ENCODE measurements around the gene FGF12.
A peak's percentile ranks its signal among the peaks of the same experiment; 100 is the strongest.

The FGF12 gene

DNA sequence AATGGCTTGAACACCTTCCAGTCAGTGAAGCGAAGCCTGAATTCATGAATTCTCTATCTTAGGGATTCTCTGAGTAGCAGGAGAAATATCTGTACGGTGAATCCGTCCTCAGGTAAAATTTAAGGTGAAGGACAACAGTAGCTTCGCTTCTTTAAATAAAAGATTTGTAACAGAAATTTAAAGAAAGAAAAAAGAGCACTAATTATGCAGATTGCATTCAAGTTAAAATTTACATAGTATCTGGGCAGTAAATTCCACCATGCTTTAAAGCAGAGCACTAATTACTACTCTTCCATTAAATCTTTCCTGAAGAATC is 282.6 kb downstream of the FGF12 start:
- no peak for DNase-seq
- Histone ChIP-seq H2AK5ac (ENCODE audit: low read length, severe bottlenecking) (no peak overlapping the region), H3K27ac (ENCODE audit: low read length, poor library complexity, severe bottlenecking) (no peak overlapping the region), H3K14ac (ENCODE audit: low read length in 2 of 2) (no peak overlapping the region), H3K36me3 (ENCODE audit: control insufficient read depth in 1 of 2, insufficient read depth in 2 of 2, low read depth in 1 of 2, low read length in 2 of 2) (no peaks in the 10 kb centered on the region), H3K79me1 (replicated peaks; ENCODE audit: low read length, poor library complexity, severe bottlenecking) (no peaks in the 10 kb centered on the region), H3K9me3 (ENCODE audit: control insufficient read depth, low read length) (no peaks in the 10 kb centered on the region), H4K8ac (ENCODE audit: low read length) (no peak overlapping the region), H2BK15ac (ENCODE audit: low read depth, poor library complexity, severe bottlenecking) (no peak overlapping the region), H3K4me1 (ENCODE audit: control insufficient read depth, insufficient read depth, low read depth, low read length) (peaks cover 3% of the 10 kb centered on the region), H2BK12ac (ENCODE audit: low read length in 2 of 2) (no peak overlapping the region), H2AFZ (ENCODE audit: low read depth, low read length) (no peak overlapping the region), H3K23ac (ENCODE audit: low read length in 2 of 2) (no peak overlapping the region), H2BK120ac (ENCODE audit: low read depth, low read length) (no peak overlapping the region), H3K27me3 (ENCODE audit: control insufficient read depth in 1 of 2, insufficient read depth in 1 of 2, low read length in 2 of 2) (peaks cover 0 to 54% of the 10 kb centered on the region in 2 experiments), H4K91ac (ENCODE audit: low read length) (no peak overlapping the region), H3K4ac (ENCODE audit: low read depth in 1 of 2, low read length in 2 of 2) (no peak overlapping the region), H2BK5ac (ENCODE audit: low read depth, low read length, poor library complexity, severe bottlenecking) (no peak overlapping the region), H3K4me2 (ENCODE audit: low read length, poor library complexity, severe bottlenecking) (no peak overlapping the region), H3K18ac (ENCODE audit: low read depth in 1 of 2, low read length in 2 of 2) (no peak overlapping the region), H3K9ac (ENCODE audit: low read length) (no peak overlapping the region), H3K4me3 (ENCODE audit: insufficient read depth in 1 of 2, low read depth in 1 of 2, low read length in 2 of 2) (no peak overlapping the region)
- 3% methylated on average over 3 of the region's 4 CpGs for WGBS

GRCh38 chr3:192444096-192444790 is 283.1 kb downstream of the FGF12 start:
- H3K9ac ChIP-seq (ENCODE audit: low read length): no peak overlapping the region
- H3K23ac ChIP-seq (ENCODE audit: low read length in 2 of 2): no peak overlapping the region
- H2BK12ac ChIP-seq (ENCODE audit: low read length in 2 of 2): no peak overlapping the region
- H3K4ac ChIP-seq (ENCODE audit: low read depth in 1 of 2, low read length in 2 of 2): no peak overlapping the region
- no peak overlapping the region for H2BK15ac ChIP-seq (ENCODE audit: low read depth, poor library complexity, severe bottlenecking)
- H2AK5ac ChIP-seq (ENCODE audit: low read length, severe bottlenecking): peak overlapping the region; percentile 2
- no peak overlapping the region for H3K4me3 ChIP-seq (ENCODE audit: insufficient read depth in 1 of 2, low read depth in 1 of 2, low read length in 2 of 2)
- peak; percentile 60 for DNase-seq
- no peak overlapping the region for H4K91ac ChIP-seq (ENCODE audit: low read length)
- WGBS: 21% methylated on average over 12 of the region's 12 CpGs
- H2BK5ac ChIP-seq (ENCODE audit: low read depth, low read length, poor library complexity, severe bottlenecking): no peak overlapping the region
- no peaks in the 10 kb centered on the region for H3K79me1 ChIP-seq (replicated peaks; ENCODE audit: low read length, poor library complexity, severe bottlenecking)
- peaks cover 0 to 49% of the 10 kb centered on the region in 2 experiments for H3K27me3 ChIP-seq (ENCODE audit: control insufficient read depth in 1 of 2, insufficient read depth in 1 of 2, low read length in 2 of 2)
- no peak overlapping the region for H3K18ac ChIP-seq (ENCODE audit: low read depth in 1 of 2, low read length in 2 of 2)
- no peak overlapping the region for H3K4me2 ChIP-seq (ENCODE audit: low read length, poor library complexity, severe bottlenecking)
- H3K14ac ChIP-seq (ENCODE audit: low read length in 2 of 2): no peak overlapping the region
- H3K4me1 ChIP-seq (ENCODE audit: control insufficient read depth, insufficient read depth, low read depth, low read length): peaks cover 3% of the 10 kb centered on the region
- peak overlapping the region; percentile 30 for H3K27ac ChIP-seq (ENCODE audit: low read length, poor library complexity, severe bottlenecking)
- no peak overlapping the region for H2BK120ac ChIP-seq (ENCODE audit: low read depth, low read length)
- no peaks in the 10 kb centered on the region for H3K9me3 ChIP-seq (ENCODE audit: control insufficient read depth, low read length)
- no peak overlapping the region for H4K8ac ChIP-seq (ENCODE audit: low read length)
- no peaks in the 10 kb centered on the region for H3K36me3 ChIP-seq (ENCODE audit: control insufficient read depth in 1 of 2, insufficient read depth in 2 of 2, low read depth in 1 of 2, low read length in 2 of 2)
- H2AFZ ChIP-seq (ENCODE audit: low read depth, low read length): no peak overlapping the region

- no peak overlapping the region for H3K18ac ChIP-seq (ENCODE audit: low read depth in 1 of 2, low read length in 2 of 2)
- no peak overlapping the region for H2BK15ac ChIP-seq (ENCODE audit: low read depth, poor library complexity, severe bottlenecking)
- no peaks in the 10 kb centered on the region for H3K36me3 ChIP-seq (ENCODE audit: control insufficient read depth in 1 of 2, insufficient read depth in 2 of 2, low read depth in 1 of 2, low read length in 2 of 2)
- H3K9ac ChIP-seq (ENCODE audit: low read length): no peak overlapping the region
- H3K79me1 ChIP-seq (replicated peaks; ENCODE audit: low read length, poor library complexity, severe bottlenecking): no peaks in the 10 kb centered on the region
- H3K9me3 ChIP-seq (ENCODE audit: control insufficient read depth, low read length): no peaks in the 10 kb centered on the region
- WGBS: 64% methylated on average over 3 of the region's 3 CpGs
- no peak overlapping the region for H3K27ac ChIP-seq (ENCODE audit: low read length, poor library complexity, severe bottlenecking)
- H2BK12ac ChIP-seq (ENCODE audit: low read length in 2 of 2): no peak overlapping the region
- no peak overlapping the region for H2BK120ac ChIP-seq (ENCODE audit: low read depth, low read length)
- H4K8ac ChIP-seq (ENCODE audit: low read length): no peak overlapping the region
- H2BK5ac ChIP-seq (ENCODE audit: low read depth, low read length, poor library complexity, severe bottlenecking): no peak overlapping the region
- H3K4me3 ChIP-seq (ENCODE audit: insufficient read depth in 1 of 2, low read depth in 1 of 2, low read length in 2 of 2): no peak overlapping the region
- no peak overlapping the region for H3K14ac ChIP-seq (ENCODE audit: low read length in 2 of 2)
- no peak overlapping the region for H2AK5ac ChIP-seq (ENCODE audit: low read length, severe bottlenecking)
- peaks cover 3% of the 10 kb centered on the region for H3K4me1 ChIP-seq (ENCODE audit: control insufficient read depth, insufficient read depth, low read depth, low read length)
- no peak overlapping the region for H3K4me2 ChIP-seq (ENCODE audit: low read length, poor library complexity, severe bottlenecking)
- H3K27me3 ChIP-seq (ENCODE audit: control insufficient read depth in 1 of 2, insufficient read depth in 1 of 2, low read length in 2 of 2): peaks cover 0 to 10% of the 10 kb centered on the region in 2 experiments
- H3K4ac ChIP-seq (ENCODE audit: low read depth in 1 of 2, low read length in 2 of 2): no peak overlapping the region
- no peak overlapping the region for H3K23ac ChIP-seq (ENCODE audit: low read length in 2 of 2)
- H2AFZ ChIP-seq (ENCODE audit: low read depth, low read length): no peak overlapping the region
- no peak overlapping the region for H4K91ac ChIP-seq (ENCODE audit: low read length)
- DNase-seq: no peak
Observed at GRCh38 chr3:192435241-192435640, 292.1 kb downstream of the FGF12 start.

GRCh38 chr3:192434186-192434585 is 293.2 kb downstream of the FGF12 start:
- H3K23ac ChIP-seq (ENCODE audit: low read length in 2 of 2): no peak overlapping the region
- H3K9ac ChIP-seq (ENCODE audit: low read length): no peak overlapping the region

More at GRCh38 chr3:192434186-192434585, 293.2 kb downstream of the FGF12 start:
- Histone ChIP-seq H2BK12ac (ENCODE audit: low read length in 2 of 2) (no peak overlapping the region), H3K14ac (ENCODE audit: low read length in 2 of 2) (peak overlapping the region in 1 of 2 experiments; percentile 35), H2BK15ac (ENCODE audit: low read depth, poor library complexity, severe bottlenecking) (no peak overlapping the region), H3K4me1 (ENCODE audit: control insufficient read depth, insufficient read depth, low read depth, low read length) (peaks cover 3% of the 10 kb centered on the region), H3K27me3 (ENCODE audit: control insufficient read depth in 1 of 2, insufficient read depth in 1 of 2, low read length in 2 of 2) (peaks cover 0 to 10% of the 10 kb centered on the region in 2 experiments), H3K4me2 (ENCODE audit: low read length, poor library complexity, severe bottlenecking) (no peak overlapping the region), H3K79me1 (replicated peaks; ENCODE audit: low read length, poor library complexity, severe bottlenecking) (no peaks in the 10 kb centered on the region), H3K9me3 (ENCODE audit: control insufficient read depth, low read length) (no peaks in the 10 kb centered on the region), H3K27ac (ENCODE audit: low read length, poor library complexity, severe bottlenecking) (peak overlapping the region; percentile 70), H3K4me3 (ENCODE audit: insufficient read depth in 1 of 2, low read depth in 1 of 2, low read length in 2 of 2) (no peak overlapping the region), H3K4ac (ENCODE audit: low read depth in 1 of 2, low read length in 2 of 2) (no peak overlapping the region), H2AFZ (ENCODE audit: low read depth, low read length) (no peak overlapping the region), H2BK120ac (ENCODE audit: low read depth, low read length) (no peak overlapping the region), H4K91ac (ENCODE audit: low read length) (no peak overlapping the region), H3K18ac (ENCODE audit: low read depth in 1 of 2, low read length in 2 of 2) (no peak overlapping the region), H2BK5ac (ENCODE audit: low read depth, low read length, poor library complexity, severe bottlenecking) (no peak overlapping the region), H3K36me3 (ENCODE audit: control insufficient read depth in 1 of 2, insufficient read depth in 2 of 2, low read depth in 1 of 2, low read length in 2 of 2) (no peaks in the 10 kb centered on the region), H4K8ac (ENCODE audit: low read length) (no peak overlapping the region), H2AK5ac (ENCODE audit: low read length, severe bottlenecking) (no peak overlapping the region)
- no peak for DNase-seq
- 86% methylated on average over 2 of the region's 2 CpGs for WGBS
